Vagina (tissue), 2 donors: Measurements from ENCODE around the gene SLK. TPM values are rescaled to one million over a fixed set of nuclear protein-coding genes. Genes with fewer than 3 reads are reported as not detected.

ENCODE experiments used
- DNase-seq, 2 donors: peaks; one replicate each; pipeline ENCODE4 v3.0.0-alpha.2; 2017; ENCODE audit errors: extremely low spot score in 2 of 2
- H3K27ac ChIP-seq: fragments of 200-600 bp; sonication (generic); one replicate; pipeline ENCODE4 v1.5.1; 2019
- H3K27me3 ChIP-seq: fragments of 200-600 bp; sonication (generic); one replicate; pipeline ENCODE4 v1.5.1; 2019
- H3K36me3 ChIP-seq, 2 donors: fragments of 200-600 bp; sonication (generic); one replicate each; pipeline ENCODE4 v1.5.1; 2017 to 2019
- H3K4me1 ChIP-seq: fragments of 200-600 bp; sonication (generic); one replicate; pipeline ENCODE4 v1.5.1; 2019
- H3K4me3 ChIP-seq, 2 donors: fragments of 200-600 bp; sonication (generic); 1 replicate in 1 of 2; 2 replicates in 1 of 2; pipeline ENCODE4 v1.5.1; 2016 to 2019
- H3K9me3 ChIP-seq: fragments of 200-600 bp; sonication (generic); one replicate; pipeline ENCODE4 v1.5.1; 2019
- CTCF ChIP-seq, 3 experiments: fragments of 450-650 bp in 2 of 3; fragments of 200-600 bp in 1 of 3; sonication (generic) in 1 of 3; IDR thresholded peaks; one replicate each; pipeline ENCODE4 v1.5.1; 2017 to 2019; ENCODE audit warnings: antibody characterized with exemption in 3 of 3, mild to moderate bottlenecking in 2 of 3, moderate library complexity in 2 of 3
- POLR2A ChIP-seq, 2 donors: fragments of 450-650 bp; IDR thresholded peaks; one replicate each; pipeline ENCODE4 v1.6.1; 2017; ENCODE audit warnings: antibody characterized with exemption in 2 of 2, mild to moderate bottlenecking in 2 of 2, moderate library complexity in 2 of 2
- POLR2AphosphoS5 ChIP-seq, 2 donors: sonication (generic); formaldehyde crosslinking; IDR thresholded peaks; one replicate each; pipeline ENCODE4 v1.9.0; 2017; ENCODE audit warnings: antibody characterized with exemption in 2 of 2, mild to moderate bottlenecking in 2 of 2, low read depth in 1 of 2; ENCODE audit not compliant: insufficient read depth in 1 of 2
- intact Hi-C: fragments of 100-400 bp; cut with DNase I; formaldehyde crosslinking; loops from one replicate; pipeline ENCODE4 v1.15.1; 2023
- total RNA-seq: library from RNA; depleted of rRNA; stranded (reverse); fragments of >200 nt; gene quantifications from one replicate; pipeline ENCODE4 v1.2.3, GENCODE V29; 2016

The SLK gene
- total RNA-seq, 1 donor from 2014 or later, result 50.1 TPM

- no peaks in the 10 kb centered on the region for H3K4me1 ChIP-seq
- intact Hi-C loops, result no loop called here
- no peak for DNase-seq
- no peaks in the 10 kb centered on the region for H3K36me3 ChIP-seq
- no peak overlapping the region for H3K27ac ChIP-seq
- no peak overlapping the region for H3K4me3 ChIP-seq
- TF ChIP-seq POLR2A (IDR thresholded peaks at IDR 0.05), result no peak
- TF ChIP-seq POLR2AphosphoS5 (IDR thresholded peaks at IDR 0.05; ENCODE audit: insufficient read depth in 1 of 2, low read depth in 1 of 2), result no peak
- TF ChIP-seq CTCF (IDR thresholded peaks at IDR 0.05), result no peak
- no peaks in the 10 kb centered on the region for H3K9me3 ChIP-seq
- no peaks in the 10 kb centered on the region for H3K27me3 ChIP-seq
These were observed 82.7 kb downstream of the SLK start for GRCh38 chr10:104049504-104050250.

GRCh38 chr10:104052431-104052830, 85.5 kb downstream of the SLK start:
- no peak for TF ChIP-seq CTCF (IDR thresholded peaks at IDR 0.05)
- no peak for TF ChIP-seq POLR2A (IDR thresholded peaks at IDR 0.05)
- TF ChIP-seq POLR2AphosphoS5 (IDR thresholded peaks at IDR 0.05; ENCODE audit: insufficient read depth in 1 of 2, low read depth in 1 of 2), result no peak
- Histone ChIP-seq H3K4me3 (no peak overlapping the region), H3K27me3 (no peaks in the 10 kb centered on the region), H3K9me3 (no peaks in the 10 kb centered on the region), H3K36me3 (no peaks in the 10 kb centered on the region), H3K4me1 (no peaks in the 10 kb centered on the region), H3K27ac (no peak overlapping the region)
- intact Hi-C loops, result no loop called here
- no peak for DNase-seq

- intact Hi-C loops, result no loop called here
- no peak for TF ChIP-seq CTCF (IDR thresholded peaks at IDR 0.05)
- no peak for TF ChIP-seq POLR2AphosphoS5 (IDR thresholded peaks at IDR 0.05; ENCODE audit: insufficient read depth in 1 of 2, low read depth in 1 of 2)
- TF ChIP-seq POLR2A (IDR thresholded peaks at IDR 0.05), result no peak
- H3K9me3 ChIP-seq, result no peaks in the 10 kb centered on the region
- H3K27ac ChIP-seq, result no peak overlapping the region
- DNase-seq, result no peak
- H3K36me3 ChIP-seq, result no peaks in the 10 kb centered on the region
- H3K27me3 ChIP-seq, result no peaks in the 10 kb centered on the region
- H3K4me3 ChIP-seq, result no peak overlapping the region
- no peaks in the 10 kb centered on the region for H3K4me1 ChIP-seq
These were observed 86.3 kb downstream of the SLK start for GRCh38 chr10:104053201-104053600.

GRCh38 chr10:104054430-104054829, 87.5 kb downstream of the SLK start:
- no peaks in the 10 kb centered on the region for H3K4me1 ChIP-seq
- no peaks in the 10 kb centered on the region for H3K9me3 ChIP-seq
- no peak overlapping the region for H3K4me3 ChIP-seq
- H3K27ac ChIP-seq, result no peak overlapping the region
- intact Hi-C loops, result no loop called here
- H3K36me3 ChIP-seq, result no peaks in the 10 kb centered on the region
- H3K27me3 ChIP-seq, result no peaks in the 10 kb centered on the region
- TF ChIP-seq POLR2AphosphoS5 (IDR thresholded peaks at IDR 0.05; ENCODE audit: insufficient read depth in 1 of 2, low read depth in 1 of 2) (no peak), CTCF (IDR thresholded peaks at IDR 0.05) (no peak), POLR2A (IDR thresholded peaks at IDR 0.05) (no peak)
- DNase-seq, result no peak

GRCh38 chr10:104056619-104057273, 89.8 kb downstream of the SLK start:
- Histone ChIP-seq H3K27me3 (no peaks in the 10 kb centered on the region), H3K4me1 (no peaks in the 10 kb centered on the region), H3K9me3 (no peaks in the 10 kb centered on the region), H3K27ac (no peak overlapping the region), H3K4me3 (no peak overlapping the region), H3K36me3 (no peaks in the 10 kb centered on the region)
- no peak for TF ChIP-seq POLR2A (IDR thresholded peaks at IDR 0.05)
- no peak for DNase-seq
- intact Hi-C loops, result no loop called here
